Measurements from ENCODE around the gene TMEM131L.

- TF ChIP-seq GATA3 (IDR thresholded peaks at IDR 0.05; ENCODE audit: low read depth, low read length) (no peak), GATA2 (IDR thresholded peaks at IDR 0.05; ENCODE audit: low read depth, low read length) (no peak)
Measured at GRCh38 chr4:153532636-153533035, 66.5 kb downstream of the TMEM131L start.
